Measurements from ENCODE around the gene TNRC18. TPM values are rescaled to one million over a fixed set of nuclear protein-coding genes. Genes with fewer than 3 reads are reported as not detected.

Gene TNRC18
- polyA plus RNA-seq, 3 donors: 0.64 to 49.9 (median 0.70) TPM

DNA sequence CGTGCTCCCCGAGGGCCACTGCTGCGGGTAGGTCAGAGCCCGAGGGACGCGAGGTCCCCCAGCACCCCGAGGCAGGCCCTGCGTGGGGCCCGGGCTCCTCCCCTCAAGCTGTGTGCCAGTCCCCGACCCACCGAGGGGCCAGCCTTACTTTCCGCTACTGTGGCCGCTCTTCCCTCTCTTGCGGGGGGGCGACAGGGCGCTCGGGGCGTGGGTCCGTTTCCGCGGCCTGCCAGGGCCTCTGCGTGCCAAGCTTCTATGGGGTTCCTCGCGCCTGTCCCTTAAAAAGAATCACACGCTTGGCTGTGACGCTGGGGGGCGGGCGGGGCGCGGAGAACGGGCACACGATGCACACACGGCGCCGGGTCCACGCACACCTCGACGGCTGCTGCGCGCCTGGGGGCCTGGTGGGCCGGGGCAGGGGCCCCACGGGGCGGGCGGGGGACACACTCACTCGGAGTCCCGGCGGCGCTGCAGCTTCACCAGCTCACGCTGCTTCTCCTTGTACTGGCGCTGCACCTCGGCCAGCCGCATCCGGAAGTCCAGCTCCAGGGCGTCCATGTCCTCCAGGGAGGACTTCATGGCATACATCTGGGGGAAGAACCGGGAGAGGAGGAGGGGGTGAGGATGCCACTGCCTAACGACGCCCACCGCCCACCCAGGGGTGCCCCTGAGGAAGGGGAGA, 62.0 kb downstream of the TNRC18 start:
- Mint-ChIP-seq H3K4me1 (peaks cover 3% of the 10 kb centered on the region), H3K27me3 (ENCODE audit: low read depth in 3 of 3) (no peaks in the 10 kb centered on the region), H3K36me3 (peaks cover 56 to 93% of the 10 kb centered on the region in 2 donors), H3K4me3 (no peak overlapping the region), H3K27ac (no peak overlapping the region), H3K9me3 (no peaks in the 10 kb centered on the region)
- peaks cover 95% of the 10 kb centered on the region for H3K79me2 ChIP-seq (ENCODE audit: insufficient read depth, low read length)
- no peak overlapping the region for H3K4me3 ChIP-seq (replicated peaks in 1 of 3; ENCODE audit: low read depth in 2 of 3, low read length in 3 of 3)
- intact Hi-C loops (cut with micrococcal nuclease): no loop called here
- peaks cover 76 to 93% of the 10 kb centered on the region in 2 donors for H3K36me3 ChIP-seq (replicated peaks in 1 of 2; ENCODE audit: control insufficient read depth in 1 of 2, insufficient read depth in 2 of 2, low read length in 2 of 2)
- no peak overlapping the region for H2AFZ ChIP-seq (ENCODE audit: insufficient read depth, low read depth, low read length, poor library complexity, severe bottlenecking)
- no peaks in the 10 kb centered on the region for H3K27me3 ChIP-seq (ENCODE audit: control insufficient read depth in 2 of 2, insufficient read depth in 2 of 2, low read length in 2 of 2)
- WGBS (ENCODE audit: insufficient coverage): 95% methylated on average over 58 of the region's 58 CpGs
- H3K9me3 ChIP-seq (replicated peaks in 1 of 2; ENCODE audit: control insufficient read depth in 1 of 2, insufficient read depth in 1 of 2, low read length in 2 of 2): no peaks in the 10 kb centered on the region
- H3K9ac ChIP-seq (ENCODE audit: insufficient read depth, low read length, poor library complexity, severe bottlenecking): no peak overlapping the region
- no peak overlapping the region for H3K27ac ChIP-seq (ENCODE audit: low read depth in 1 of 2, low read length in 2 of 2)
- no peak overlapping the region for H3K4me2 ChIP-seq (replicated peaks; ENCODE audit: extremely low read depth, low read length, poor library complexity, severe bottlenecking)
- no peak for DNase-seq
- no peaks in the 10 kb centered on the region for H3K4me1 ChIP-seq (ENCODE audit: control insufficient read depth in 1 of 2, insufficient read depth in 2 of 2, low read length in 2 of 2)
- TF ChIP-seq, protein P1, sequence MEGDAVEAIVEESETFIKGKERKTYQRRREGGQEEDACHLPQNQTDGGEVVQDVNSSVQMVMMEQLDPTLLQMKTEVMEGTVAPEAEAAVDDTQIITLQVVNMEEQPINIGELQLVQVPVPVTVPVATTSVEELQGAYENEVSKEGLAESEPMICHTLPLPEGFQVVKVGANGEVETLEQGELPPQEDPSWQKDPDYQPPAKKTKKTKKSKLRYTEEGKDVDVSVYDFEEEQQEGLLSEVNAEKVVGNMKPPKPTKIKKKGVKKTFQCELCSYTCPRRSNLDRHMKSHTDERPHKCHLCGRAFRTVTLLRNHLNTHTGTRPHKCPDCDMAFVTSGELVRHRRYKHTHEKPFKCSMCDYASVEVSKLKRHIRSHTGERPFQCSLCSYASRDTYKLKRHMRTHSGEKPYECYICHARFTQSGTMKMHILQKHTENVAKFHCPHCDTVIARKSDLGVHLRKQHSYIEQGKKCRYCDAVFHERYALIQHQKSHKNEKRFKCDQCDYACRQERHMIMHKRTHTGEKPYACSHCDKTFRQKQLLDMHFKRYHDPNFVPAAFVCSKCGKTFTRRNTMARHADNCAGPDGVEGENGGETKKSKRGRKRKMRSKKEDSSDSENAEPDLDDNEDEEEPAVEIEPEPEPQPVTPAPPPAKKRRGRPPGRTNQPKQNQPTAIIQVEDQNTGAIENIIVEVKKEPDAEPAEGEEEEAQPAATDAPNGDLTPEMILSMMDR (IDR thresholded peaks at IDR 0.05): no peak
- H4K20me1 ChIP-seq (ENCODE audit: insufficient read depth, low read length): peaks cover 98% of the 10 kb centered on the region

DNA sequence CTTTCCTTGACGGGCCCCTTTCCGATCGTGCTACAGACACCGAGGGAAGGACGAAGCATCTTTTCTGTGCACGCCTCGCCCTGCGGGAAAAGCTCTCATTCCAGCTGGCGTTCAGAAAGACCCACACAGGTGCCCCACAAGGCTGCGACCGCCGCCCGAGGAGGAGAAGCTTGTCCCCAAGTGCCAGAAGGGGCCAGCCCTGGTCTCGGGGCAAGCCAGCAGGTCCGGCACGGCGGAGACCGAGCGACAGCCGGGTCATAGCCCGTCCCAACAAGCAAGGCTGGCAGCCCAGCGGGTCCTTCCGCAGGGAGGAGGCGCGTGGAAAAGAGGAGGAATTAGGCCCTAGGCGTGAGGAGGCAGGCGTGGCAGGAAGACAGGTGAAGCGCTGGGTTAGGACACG, 62.7 kb downstream of the TNRC18 start:
- Histone ChIP-seq H3K36me3 (replicated peaks in 1 of 2; ENCODE audit: control insufficient read depth in 1 of 2, insufficient read depth in 2 of 2, low read length in 2 of 2) (peaks cover 83 to 95% of the 10 kb centered on the region in 2 donors), H3K9me3 (replicated peaks in 1 of 2; ENCODE audit: control insufficient read depth in 1 of 2, insufficient read depth in 1 of 2, low read length in 2 of 2) (no peaks in the 10 kb centered on the region), H3K4me1 (ENCODE audit: control insufficient read depth in 1 of 2, insufficient read depth in 2 of 2, low read length in 2 of 2) (no peaks in the 10 kb centered on the region), H3K79me2 (ENCODE audit: insufficient read depth, low read length) (peaks cover 95% of the 10 kb centered on the region), H3K9ac (ENCODE audit: insufficient read depth, low read length, poor library complexity, severe bottlenecking) (no peak overlapping the region), H3K4me2 (replicated peaks; ENCODE audit: extremely low read depth, low read length, poor library complexity, severe bottlenecking) (no peak overlapping the region), H3K27me3 (ENCODE audit: control insufficient read depth in 2 of 2, insufficient read depth in 2 of 2, low read length in 2 of 2) (no peaks in the 10 kb centered on the region), H4K20me1 (ENCODE audit: insufficient read depth, low read length) (peaks cover 98% of the 10 kb centered on the region), H3K27ac (ENCODE audit: low read depth in 1 of 2, low read length in 2 of 2) (no peak overlapping the region), H3K4me3 (replicated peaks in 1 of 3; ENCODE audit: low read depth in 2 of 3, low read length in 3 of 3) (no peak overlapping the region), H2AFZ (ENCODE audit: insufficient read depth, low read depth, low read length, poor library complexity, severe bottlenecking) (no peak overlapping the region)
- Mint-ChIP-seq H3K27ac (peak overlapping the region in 3 of 7 donors; percentile 36 to 76 (median 40)), H3K9me3 (no peaks in the 10 kb centered on the region), H3K36me3 (peaks cover 60 to 95% of the 10 kb centered on the region in 2 donors), H3K4me1 (peaks cover 3% of the 10 kb centered on the region), H3K27me3 (ENCODE audit: low read depth in 3 of 3) (no peaks in the 10 kb centered on the region), H3K4me3 (no peak overlapping the region)
- WGBS (ENCODE audit: insufficient coverage): 98% methylated on average over 26 of the region's 29 CpGs
- DNase-seq: no peak
- intact Hi-C loops (cut with micrococcal nuclease): no loop called here
- TF ChIP-seq, protein P1 (IDR thresholded peaks at IDR 0.05): no peak

All from CD14-positive monocyte (primary cell).